GM19438 (cell line): Measurements from ENCODE around the gene MAGED4.
"Not testable (repeated sequence)": the region's sequence is repeated elsewhere in the genome, so short reads cannot be mapped to it uniquely, and the experiment has no call there.

Experiments
- ATAC-seq: cut with Tn5 transposase; IDR thresholded peaks from one replicate; pipeline ENCODE4 v1.9.1; 2021; ENCODE audit warnings: low read depth; ENCODE audit not compliant: unreplicated experiment

The MAGED4 gene

GRCh38 chrX:52184440-52185077, at the start of gene MAGED4:
Gene MAGED4, plus strand, starts transcription at chrX:52184888. Its CDS starts 1,035 bp downstream, at chrX:52185923.
- not testable (repeated sequence) for ATAC-seq

DNA sequence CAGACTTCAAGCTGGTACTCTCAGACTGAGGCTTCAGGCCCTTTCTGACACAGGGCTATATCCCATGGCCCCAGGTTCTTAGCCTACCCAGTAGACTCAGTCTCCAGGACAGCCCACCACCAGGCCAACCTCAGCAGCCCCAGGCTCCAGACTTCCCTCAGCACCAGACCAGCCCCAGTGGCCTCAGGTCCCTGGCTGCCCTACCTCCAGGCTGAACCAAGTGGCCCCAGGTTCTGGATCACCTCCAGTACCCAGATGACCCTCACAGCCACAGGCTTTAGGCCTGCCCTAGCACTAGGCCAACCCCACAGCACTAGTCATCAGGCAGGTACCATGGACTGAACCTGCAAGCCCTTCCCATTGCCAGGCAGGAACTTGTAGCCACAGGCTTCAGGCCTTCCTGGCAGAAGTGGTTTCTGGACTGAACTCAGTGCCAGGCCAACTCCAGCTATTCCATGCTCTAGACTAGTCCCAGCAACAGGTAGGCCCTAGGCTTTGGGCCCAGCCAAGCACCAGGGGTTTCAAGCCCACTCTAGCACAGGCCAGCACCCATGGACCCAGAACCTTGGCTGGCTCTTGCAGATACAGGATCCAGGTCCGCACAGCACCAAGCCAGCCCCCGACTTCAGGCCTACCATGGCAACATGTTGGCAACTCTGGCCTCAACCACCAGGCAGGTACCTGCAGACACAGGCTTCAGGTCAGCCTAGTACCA, 45.7 kb upstream of the MAGED4 start:
- ATAC-seq = no peak

- no peak for ATAC-seq
These were observed 45.2 kb upstream of the MAGED4 start for GRCh38 chrX:52139545-52139895.

DNA sequence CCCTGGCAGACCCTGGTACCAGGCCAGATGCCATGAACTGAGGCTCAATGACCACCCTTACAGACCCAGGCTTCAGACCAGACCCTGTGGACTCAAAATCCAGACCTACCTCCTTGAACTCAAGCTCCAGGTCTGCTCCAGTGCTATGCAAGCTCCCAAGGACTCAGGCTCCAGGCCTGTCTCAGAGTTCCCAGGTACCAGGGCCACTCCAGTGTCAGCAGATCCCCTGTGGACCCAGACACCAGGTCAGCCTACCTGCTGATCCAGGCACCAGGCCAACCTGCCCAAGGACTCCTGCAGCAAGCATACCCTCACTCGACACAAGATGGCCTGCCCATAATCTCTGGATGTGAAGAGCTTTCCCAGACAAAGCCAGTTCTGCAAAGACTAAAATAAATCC, 44.7 kb upstream of the MAGED4 start:
- ATAC-seq = no peak

DNA sequence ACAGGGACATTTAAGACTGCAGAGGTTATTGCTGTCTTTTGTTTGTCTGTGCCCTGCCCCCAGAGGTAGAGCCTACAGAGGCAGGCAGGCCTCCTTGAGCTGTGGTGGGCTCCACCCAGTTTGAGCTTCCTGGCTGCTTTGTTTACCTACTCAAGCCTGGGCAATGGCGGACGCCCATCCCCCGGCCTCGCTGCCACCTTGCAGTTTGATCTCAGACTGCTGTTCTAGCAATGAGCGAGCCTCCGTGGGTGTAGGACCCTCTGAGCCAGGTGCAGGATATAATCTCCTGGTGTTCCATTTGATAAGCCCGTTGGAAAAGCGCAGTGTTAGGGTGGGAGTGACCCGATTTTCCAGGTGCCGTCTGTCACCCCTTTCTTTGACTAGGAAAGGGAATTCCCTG, 34.0 kb upstream of the MAGED4 start:
- ATAC-seq = not testable (repeated sequence)

- ATAC-seq = not testable (repeated sequence)
These were observed 24.5 kb upstream of the MAGED4 start for GRCh38 chrX:52160140-52160539.

DNA sequence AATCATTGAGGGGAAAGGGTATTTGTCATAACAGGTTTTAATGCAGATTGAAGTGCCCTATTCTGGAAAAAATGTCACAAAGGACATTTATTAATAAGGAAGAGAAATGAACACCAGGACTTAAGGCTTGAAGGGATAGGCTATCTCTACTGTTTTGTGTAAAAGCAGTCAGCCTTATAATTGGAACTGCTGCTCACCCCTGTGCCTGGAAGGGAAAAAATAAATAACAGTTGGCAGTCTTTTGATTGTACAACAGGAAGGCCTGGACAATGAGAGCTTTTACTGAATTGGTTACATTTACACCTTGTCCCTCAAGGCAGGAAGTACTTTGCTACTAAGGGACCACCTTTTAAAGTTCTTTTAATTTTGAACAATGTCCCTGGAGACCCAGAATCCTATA, 17.8 kb upstream of the MAGED4 start:
- ATAC-seq = no peak

DNA sequence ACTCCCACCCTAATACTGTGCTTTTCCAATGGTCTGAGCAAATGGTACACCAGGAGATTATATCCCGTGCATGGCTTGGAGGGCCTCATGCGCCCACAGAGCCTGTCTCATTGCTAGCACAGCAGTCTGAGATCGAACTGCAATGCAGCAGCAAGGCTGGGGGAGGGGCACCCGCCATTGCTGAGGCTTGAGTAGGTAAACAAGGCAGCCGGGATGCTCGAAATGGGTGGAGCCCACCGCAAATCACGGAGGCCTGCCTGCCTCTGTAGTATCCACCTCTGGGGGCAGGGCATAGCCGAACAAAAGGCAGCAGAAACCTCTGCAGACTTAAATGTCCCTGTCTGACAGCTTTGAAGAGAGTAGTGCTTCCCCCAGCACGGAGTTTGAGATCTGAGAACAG, 13.6 kb upstream of the MAGED4 start:
- ATAC-seq = not testable (repeated sequence)

DNA sequence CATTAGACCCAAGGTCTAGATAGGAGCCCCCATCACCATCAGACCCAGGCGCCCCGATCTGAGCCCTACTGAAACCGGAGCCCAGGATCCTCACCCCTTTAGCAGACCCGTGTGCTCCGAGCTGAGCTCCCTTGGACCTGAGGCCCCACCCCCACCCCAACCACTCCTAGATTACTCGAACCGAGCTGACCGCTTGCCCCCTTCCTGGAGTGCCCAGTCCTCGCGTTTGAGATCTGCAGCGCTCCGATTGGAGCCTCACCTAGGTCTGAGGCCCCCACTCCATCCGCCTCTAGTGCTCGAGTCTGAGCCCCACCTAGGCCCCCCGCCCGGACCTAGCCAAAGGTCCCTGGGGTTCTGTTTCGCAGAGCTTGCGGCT, 378 bp downstream of the MAGED4 start:
- ATAC-seq = not testable (repeated sequence)

- not testable (repeated sequence) for ATAC-seq
These were observed 26.7 kb downstream of the MAGED4 start for GRCh38 chrX:52211405-52211804.

DNA sequence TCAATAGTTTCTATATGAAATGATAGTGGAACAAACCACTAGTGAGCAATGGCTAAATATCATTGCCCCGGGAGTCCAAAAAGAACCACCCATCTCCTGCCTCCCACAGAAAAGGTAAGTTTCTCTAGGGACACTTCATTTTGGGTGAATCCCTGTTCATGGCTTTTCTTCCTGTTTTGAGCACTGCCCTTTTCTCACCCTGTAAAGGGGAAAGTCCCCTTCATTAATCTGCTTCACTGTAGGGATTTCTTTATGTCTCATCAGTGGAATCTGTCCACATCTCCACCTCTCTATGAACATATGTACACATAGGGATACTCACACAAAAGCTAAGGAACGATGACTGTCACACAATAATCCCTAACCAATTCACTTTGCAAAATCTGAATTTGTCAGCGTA, 28.6 kb downstream of the MAGED4 start:
- ATAC-seq = no peak

GRCh38 chrX:52216541-52216940, 31.9 kb downstream of the MAGED4 start:
- no peak for ATAC-seq

- no peak for ATAC-seq
These were observed 32.9 kb downstream of the MAGED4 start for GRCh38 chrX:52217494-52218160.

DNA sequence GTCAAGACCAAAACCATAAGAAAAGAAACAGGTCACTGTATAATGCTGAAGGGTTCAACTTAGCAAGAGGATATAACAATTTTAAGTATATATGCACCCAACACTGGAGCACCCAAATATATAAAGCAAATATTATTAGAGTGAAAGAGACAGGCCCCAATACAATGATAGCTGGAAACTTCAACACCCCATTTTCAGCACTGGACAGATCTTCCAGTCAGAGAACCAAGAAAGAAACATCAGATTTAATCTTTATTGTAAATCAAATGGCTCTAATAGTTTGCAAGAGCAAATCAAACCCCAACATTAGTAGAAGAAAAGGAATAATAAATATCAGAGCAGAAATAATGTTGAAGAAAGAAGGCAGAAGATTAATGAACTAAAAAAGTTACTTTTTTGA, 36.2 kb downstream of the MAGED4 start:
- no peak for ATAC-seq
